ENCODE measurements around the gene SDK1.
A peak's percentile ranks its signal among the peaks of the same experiment; 100 is the strongest.

Gene SDK1

DNA sequence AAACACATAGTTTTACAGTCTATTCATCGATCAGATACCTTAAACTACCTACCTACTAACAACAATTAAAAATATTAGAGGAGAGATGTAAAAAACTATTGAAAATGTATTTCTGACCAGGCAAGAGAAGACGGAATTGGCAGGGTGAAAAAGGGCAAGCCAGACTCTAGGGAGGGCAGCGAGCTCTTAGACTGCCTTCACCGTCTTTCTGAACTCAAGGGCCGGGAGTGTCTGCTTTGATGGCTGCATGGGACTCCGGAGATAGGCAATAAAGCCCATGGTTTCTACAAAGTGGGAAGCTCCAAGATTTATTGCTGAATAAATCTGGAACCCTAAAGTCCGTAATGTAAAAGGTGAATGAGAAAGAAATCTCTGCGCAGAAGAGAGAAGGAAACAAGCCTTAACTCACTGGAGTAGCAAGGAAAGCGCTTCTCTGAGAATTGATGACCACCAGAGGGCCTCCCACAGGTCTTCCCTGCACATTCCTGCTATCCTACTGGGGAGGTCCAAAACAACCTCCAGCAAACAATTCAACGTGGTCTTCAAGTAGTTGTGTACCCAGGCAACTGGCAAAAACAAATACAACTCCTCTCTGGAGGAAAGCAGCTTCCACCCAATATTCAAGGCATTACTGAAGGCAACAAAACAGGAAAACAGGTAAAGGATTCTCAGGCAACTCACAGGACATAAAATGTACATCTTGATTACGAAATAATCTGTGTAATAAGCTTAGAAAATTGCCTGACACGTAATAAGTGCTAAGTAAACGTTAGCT, 181.3 kb downstream of the SDK1 start:
- Histone ChIP-seq H3F3A (ENCODE audit: control insufficient read depth, insufficient read depth) (no peaks in the 10 kb centered on the region), H3K4me1 (ENCODE audit: control insufficient read depth, low read length) (no peaks in the 10 kb centered on the region), H3K79me2 (ENCODE audit: control insufficient read depth, low read length) (no peaks in the 10 kb centered on the region), H3K27me3 (ENCODE audit: control insufficient read depth, low read length) (peaks cover 12% of the 10 kb centered on the region), H3K9me3 (ENCODE audit: control insufficient read depth, insufficient read depth, low read length) (no peaks in the 10 kb centered on the region), H3K27ac (ENCODE audit: low read depth, low read length) (no peak overlapping the region), H3K4me2 (ENCODE audit: low read length) (no peak overlapping the region), H3K36me3 (ENCODE audit: control insufficient read depth, low read length) (no peaks in the 10 kb centered on the region), H3K9me2 (replicated peaks; ENCODE audit: control insufficient read depth, low read length) (no peaks in the 10 kb centered on the region), H4K20me1 (ENCODE audit: control insufficient read depth, insufficient read depth, low read depth, low read length) (no peaks in the 10 kb centered on the region), H3K4me3 (ENCODE audit: low read length) (no peak overlapping the region)
- TF ChIP-seq, protein P1, sequence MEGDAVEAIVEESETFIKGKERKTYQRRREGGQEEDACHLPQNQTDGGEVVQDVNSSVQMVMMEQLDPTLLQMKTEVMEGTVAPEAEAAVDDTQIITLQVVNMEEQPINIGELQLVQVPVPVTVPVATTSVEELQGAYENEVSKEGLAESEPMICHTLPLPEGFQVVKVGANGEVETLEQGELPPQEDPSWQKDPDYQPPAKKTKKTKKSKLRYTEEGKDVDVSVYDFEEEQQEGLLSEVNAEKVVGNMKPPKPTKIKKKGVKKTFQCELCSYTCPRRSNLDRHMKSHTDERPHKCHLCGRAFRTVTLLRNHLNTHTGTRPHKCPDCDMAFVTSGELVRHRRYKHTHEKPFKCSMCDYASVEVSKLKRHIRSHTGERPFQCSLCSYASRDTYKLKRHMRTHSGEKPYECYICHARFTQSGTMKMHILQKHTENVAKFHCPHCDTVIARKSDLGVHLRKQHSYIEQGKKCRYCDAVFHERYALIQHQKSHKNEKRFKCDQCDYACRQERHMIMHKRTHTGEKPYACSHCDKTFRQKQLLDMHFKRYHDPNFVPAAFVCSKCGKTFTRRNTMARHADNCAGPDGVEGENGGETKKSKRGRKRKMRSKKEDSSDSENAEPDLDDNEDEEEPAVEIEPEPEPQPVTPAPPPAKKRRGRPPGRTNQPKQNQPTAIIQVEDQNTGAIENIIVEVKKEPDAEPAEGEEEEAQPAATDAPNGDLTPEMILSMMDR (IDR thresholded peaks at IDR 0.05; ENCODE audit: low read depth, low read length, poor library complexity, severe bottlenecking), result peak; percentile 83
- no peak for TF ChIP-seq EZH2phosphoT487 (IDR thresholded peaks at IDR 0.05; ENCODE audit: borderline replicate concordance, low read length)

DNA sequence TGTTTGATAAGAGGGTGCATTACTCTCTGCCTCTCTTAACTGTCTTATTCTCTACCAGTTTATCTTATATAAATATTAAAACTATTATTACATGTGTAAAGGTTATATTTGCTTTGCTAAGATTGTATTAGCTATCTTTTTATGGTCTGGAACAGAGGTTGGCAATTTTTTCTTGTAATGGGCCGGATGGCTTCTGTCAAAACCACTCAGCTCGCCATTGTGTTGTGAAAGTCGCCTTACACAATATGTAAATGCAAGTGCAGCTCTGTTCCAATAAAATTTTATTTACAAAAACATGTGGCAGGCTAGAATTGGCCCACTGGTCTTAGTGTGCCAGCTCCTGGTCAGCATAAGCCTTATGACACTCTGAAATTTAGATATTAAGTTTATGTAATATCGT, 185.8 kb downstream of the SDK1 start:
- Histone ChIP-seq H3K4me3 (ENCODE audit: low read length) (no peak overlapping the region), H3K4me1 (ENCODE audit: control insufficient read depth, low read length) (no peaks in the 10 kb centered on the region), H3K27ac (ENCODE audit: low read depth, low read length) (no peak overlapping the region), H3K9me2 (replicated peaks; ENCODE audit: control insufficient read depth, low read length) (no peaks in the 10 kb centered on the region), H3K4me2 (ENCODE audit: low read length) (no peak overlapping the region), H3F3A (ENCODE audit: control insufficient read depth, insufficient read depth) (no peaks in the 10 kb centered on the region), H4K20me1 (ENCODE audit: control insufficient read depth, insufficient read depth, low read depth, low read length) (no peaks in the 10 kb centered on the region), H3K27me3 (ENCODE audit: control insufficient read depth, low read length) (peaks cover 11% of the 10 kb centered on the region), H3K36me3 (ENCODE audit: control insufficient read depth, low read length) (no peaks in the 10 kb centered on the region), H3K79me2 (ENCODE audit: control insufficient read depth, low read length) (no peaks in the 10 kb centered on the region), H3K9me3 (ENCODE audit: control insufficient read depth, insufficient read depth, low read length) (no peaks in the 10 kb centered on the region)
- TF ChIP-seq, protein P1 (IDR thresholded peaks at IDR 0.05; ENCODE audit: low read depth, low read length, poor library complexity, severe bottlenecking), result no peak

DNA sequence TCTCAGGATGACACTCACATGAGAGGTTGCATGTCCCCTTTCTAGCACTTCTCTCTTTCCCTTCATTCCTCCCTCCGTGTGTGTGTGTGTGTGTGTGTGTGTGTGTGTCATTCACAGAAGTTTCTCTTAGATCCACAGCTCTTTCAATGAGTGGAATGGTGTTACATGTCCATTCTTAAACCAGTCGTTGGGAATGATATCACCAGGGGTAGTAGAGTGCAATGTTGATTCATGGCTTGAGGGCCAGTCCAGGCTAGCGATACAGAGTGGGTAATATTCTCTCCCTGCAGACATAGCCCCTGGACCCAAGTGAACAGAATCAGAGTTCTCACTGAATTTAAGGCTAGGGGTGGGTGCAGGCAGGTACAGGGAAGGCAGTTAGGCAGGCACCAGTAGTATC, 187.8 kb downstream of the SDK1 start:
- Histone ChIP-seq H3K79me2 (ENCODE audit: control insufficient read depth, low read length) (no peaks in the 10 kb centered on the region), H3K4me3 (ENCODE audit: low read length) (no peak overlapping the region), H3K36me3 (ENCODE audit: control insufficient read depth, low read length) (no peaks in the 10 kb centered on the region), H3K27me3 (ENCODE audit: control insufficient read depth, low read length) (peaks cover 8% of the 10 kb centered on the region), H3F3A (ENCODE audit: control insufficient read depth, insufficient read depth) (no peaks in the 10 kb centered on the region), H4K20me1 (ENCODE audit: control insufficient read depth, insufficient read depth, low read depth, low read length) (no peaks in the 10 kb centered on the region), H3K9me2 (replicated peaks; ENCODE audit: control insufficient read depth, low read length) (no peaks in the 10 kb centered on the region), H3K4me2 (ENCODE audit: low read length) (no peak overlapping the region), H3K9me3 (ENCODE audit: control insufficient read depth, insufficient read depth, low read length) (no peaks in the 10 kb centered on the region), H3K4me1 (ENCODE audit: control insufficient read depth, low read length) (no peaks in the 10 kb centered on the region), H3K27ac (ENCODE audit: low read depth, low read length) (no peak overlapping the region)
- no peak for TF ChIP-seq EZH2phosphoT487 (IDR thresholded peaks at IDR 0.05; ENCODE audit: borderline replicate concordance, low read length)
- TF ChIP-seq, protein P1 (IDR thresholded peaks at IDR 0.05; ENCODE audit: low read depth, low read length, poor library complexity, severe bottlenecking), result no peak

Measured in DOHH2 (cell line).